Mesenchymal stem cell (in vitro differentiated cells and primary cell): Measurements from ENCODE around the gene TOM1L2.

Experiments
- DNase-seq: peaks from one replicate; pipeline ENCODE4 v3.0.0-alpha.2; 2013
- H2AFZ ChIP-seq: one replicate; pipeline ENCODE4 v1.6.1; 2013; ENCODE audit warnings: low read depth, mild to moderate bottlenecking, control low read depth, inconsistent platforms, low read length, moderate library complexity
- H2AK5ac ChIP-seq: 2 replicates; pipeline ENCODE4 v1.6.1; 2013; ENCODE audit warnings: low read length, moderate library complexity, mild to moderate bottlenecking, inconsistent platforms; ENCODE audit not compliant: severe bottlenecking
- H2BK120ac ChIP-seq: one replicate; pipeline ENCODE4 v1.6.1; 2013; ENCODE audit warnings: low read depth, mild to moderate bottlenecking, inconsistent platforms, low read length, moderate library complexity
- H2BK12ac ChIP-seq, 2 experiments: one replicate each; pipeline ENCODE4 v1.6.1; 2013; ENCODE audit warnings: inconsistent platforms in 2 of 2, low read length in 2 of 2, mild to moderate bottlenecking in 2 of 2, moderate library complexity in 2 of 2, control low read depth in 1 of 2
- H2BK15ac ChIP-seq: one replicate; pipeline ENCODE4 v1.6.1; 2013; ENCODE audit warnings: mild to moderate bottlenecking, low read depth, inconsistent platforms; ENCODE audit not compliant: poor library complexity, severe bottlenecking
- H2BK5ac ChIP-seq: 2 replicates; pipeline ENCODE4 v1.6.1; 2013; ENCODE audit warnings: low read depth, mild to moderate bottlenecking, low read length, control low read depth, inconsistent platforms; ENCODE audit not compliant: poor library complexity, severe bottlenecking
- H3K14ac ChIP-seq, 2 experiments: one replicate each; pipeline ENCODE4 v1.6.1; 2013; ENCODE audit warnings: inconsistent platforms in 2 of 2, low read length in 2 of 2, control low read depth in 1 of 2, mild to moderate bottlenecking in 1 of 2, moderate library complexity in 1 of 2
- H3K18ac ChIP-seq, 2 experiments: one replicate each; pipeline ENCODE4 v1.6.1; 2013; ENCODE audit warnings: inconsistent platforms in 2 of 2, low read length in 2 of 2, control low read depth in 1 of 2, low read depth in 1 of 2, mild to moderate bottlenecking in 1 of 2
- H3K23ac ChIP-seq, 2 experiments: one replicate each; pipeline ENCODE4 v1.6.1; 2013; ENCODE audit warnings: inconsistent platforms in 2 of 2, low read length in 2 of 2, mild to moderate bottlenecking in 2 of 2, moderate library complexity in 2 of 2, control low read depth in 1 of 2
- H3K27ac ChIP-seq: 2 replicates; pipeline ENCODE4 v1.5.1; 2013; ENCODE audit warnings: mild to moderate bottlenecking, moderate library complexity, low read length, control low read depth, inconsistent platforms; ENCODE audit not compliant: poor library complexity, severe bottlenecking
- H3K27me3 ChIP-seq, 2 experiments: 2 replicates each; pipeline versions ENCODE4 v1.6.1 to v1.7.0; 2013; ENCODE audit warnings: low read length in 2 of 2, mild to moderate bottlenecking in 2 of 2, moderate library complexity in 2 of 2, control low read depth in 1 of 2, inconsistent platforms in 1 of 2; ENCODE audit not compliant: control insufficient read depth in 1 of 2, insufficient read depth in 1 of 2
- H3K36me3 ChIP-seq, 2 experiments: 2 replicates each; pipeline versions ENCODE4 v1.6.1 to v1.7.0; 2013; ENCODE audit warnings: low read length in 2 of 2, control low read depth in 1 of 2, inconsistent platforms in 1 of 2, low read depth in 1 of 2, mild to moderate bottlenecking in 1 of 2; ENCODE audit not compliant: insufficient read depth in 2 of 2, control insufficient read depth in 1 of 2
- H3K4ac ChIP-seq, 2 experiments: one replicate each; pipeline ENCODE4 v1.6.1; 2013; ENCODE audit warnings: inconsistent platforms in 2 of 2, low read length in 2 of 2, mild to moderate bottlenecking in 2 of 2, moderate library complexity in 2 of 2, control low read depth in 1 of 2, low read depth in 1 of 2
- H3K4me1 ChIP-seq: 2 replicates; pipeline ENCODE4 v1.6.1; 2013; ENCODE audit warnings: low read depth, low read length, control low read depth; ENCODE audit not compliant: control insufficient read depth, insufficient read depth
- H3K4me2 ChIP-seq: 2 replicates; pipeline ENCODE4 v1.6.1; 2013; ENCODE audit warnings: low read length, mild to moderate bottlenecking, inconsistent platforms; ENCODE audit not compliant: poor library complexity, severe bottlenecking
- H3K4me3 ChIP-seq, 2 experiments: 2 replicates each; pipeline versions ENCODE4 v1.5.1 to v1.7.0; 2013; ENCODE audit warnings: low read length in 2 of 2, mild to moderate bottlenecking in 2 of 2, control low read depth in 1 of 2, low read depth in 1 of 2; ENCODE audit not compliant: insufficient read depth in 1 of 2
- H3K79me1 ChIP-seq: replicated peaks from 2 replicates; pipeline ENCODE4 v1.6.1; 2013; ENCODE audit warnings: mild to moderate bottlenecking, control low read depth, low read length, inconsistent platforms; ENCODE audit not compliant: poor library complexity, severe bottlenecking
- H3K9ac ChIP-seq: 2 replicates; pipeline ENCODE4 v1.7.0; 2013; ENCODE audit warnings: mild to moderate bottlenecking, low read length, moderate library complexity
- H3K9me3 ChIP-seq: 2 replicates; pipeline ENCODE4 v1.7.0; 2013; ENCODE audit warnings: mild to moderate bottlenecking, low read length; ENCODE audit not compliant: control insufficient read depth
- H4K8ac ChIP-seq: one replicate; pipeline ENCODE4 v1.6.1; 2013; ENCODE audit warnings: inconsistent platforms, mild to moderate bottlenecking, low read length, moderate library complexity
- H4K91ac ChIP-seq: one replicate; pipeline ENCODE4 v1.6.1; 2013; ENCODE audit warnings: mild to moderate bottlenecking, low read length, inconsistent platforms
- WGBS: methylation state at CpG from one replicate; pipeline ENCODE4 v1.1.7; 2013; ENCODE audit warnings: mixed read lengths; 5-methylcytosine and 5-hydroxymethylcytosine counted together

The TOM1L2 gene

GRCh38 chr17:17872547-17873345 is 99.5 kb downstream of the TOM1L2 start:
- DNase-seq, result peak; percentile 82
- 92% methylated on average over 9 of the region's 9 CpGs for WGBS
- Histone ChIP-seq H3K36me3 (peaks cover 28 to 44% of the 10 kb centered on the region in 2 experiments), H3K27me3 (no peaks in the 10 kb centered on the region), H3K4ac (peak overlapping the region in 1 of 2 experiments; percentile 64), H4K8ac (peak overlapping the region; percentile 9), H3K9ac (peak overlapping the region; percentile 17), H3K4me3 (no peak overlapping the region), H2BK120ac (no peak overlapping the region), H2AK5ac (no peak overlapping the region), H4K91ac (peak overlapping the region; percentile 16), H3K4me2 (no peak overlapping the region), H3K79me1 (peaks cover 4% of the 10 kb centered on the region), H2BK5ac (no peak overlapping the region), H3K4me1 (peaks cover 22% of the 10 kb centered on the region), H3K18ac (peak overlapping the region; percentile 40 to 76), H2BK15ac (no peak overlapping the region), H3K14ac (peak overlapping the region in 1 of 2 experiments; percentile 80), H3K27ac (no peak overlapping the region), H2BK12ac (peak overlapping the region; percentile 25 to 66), H3K23ac (peak overlapping the region in 1 of 2 experiments; percentile 10), H3K9me3 (peaks cover 3% of the 10 kb centered on the region), H2AFZ (no peak overlapping the region)

- H2BK12ac ChIP-seq, result no peak overlapping the region
- H4K91ac ChIP-seq, result no peak overlapping the region
- no peak overlapping the region for H3K4me2 ChIP-seq
- H3K27ac ChIP-seq, result no peak overlapping the region
- no peak overlapping the region for H2AFZ ChIP-seq
- no peak overlapping the region for H2BK5ac ChIP-seq
- H2BK15ac ChIP-seq, result no peak overlapping the region
- no peak overlapping the region for H2BK120ac ChIP-seq
- H3K4me1 ChIP-seq, result peaks cover 15% of the 10 kb centered on the region
- peak overlapping the region; percentile 17 for H3K9ac ChIP-seq
- DNase-seq, result peak; percentile 57
- H2AK5ac ChIP-seq, result no peak overlapping the region
- peaks cover 37 to 45% of the 10 kb centered on the region in 2 experiments for H3K36me3 ChIP-seq
- no peak overlapping the region for H4K8ac ChIP-seq
- no peak overlapping the region for H3K4me3 ChIP-seq
- no peaks in the 10 kb centered on the region for H3K27me3 ChIP-seq
- H3K23ac ChIP-seq, result no peak overlapping the region
- no peak overlapping the region for H3K14ac ChIP-seq
- H3K4ac ChIP-seq, result no peak overlapping the region
- peaks cover 3% of the 10 kb centered on the region for H3K9me3 ChIP-seq
- 61% methylated on average over 2 of the region's 3 CpGs for WGBS
- peaks cover 4% of the 10 kb centered on the region for H3K79me1 ChIP-seq
- no peak overlapping the region for H3K18ac ChIP-seq
These were observed 100.3 kb downstream of the TOM1L2 start for GRCh38 chr17:17871913-17872312.

- Histone ChIP-seq H3K9ac (no peak overlapping the region), H2AFZ (no peak overlapping the region), H3K4me1 (peaks cover 10% of the 10 kb centered on the region), H3K79me1 (peaks cover 6% of the 10 kb centered on the region), H4K8ac (peak overlapping the region; percentile 17), H3K23ac (no peak overlapping the region), H3K27me3 (no peaks in the 10 kb centered on the region), H4K91ac (peak overlapping the region; percentile 34), H2BK120ac (no peak overlapping the region), H3K4me3 (no peak overlapping the region), H2BK5ac (no peak overlapping the region), H3K18ac (peak overlapping the region in 1 of 2 experiments; percentile 22), H3K4me2 (no peak overlapping the region), H2BK15ac (peak overlapping the region; percentile 63), H3K9me3 (peaks cover 3% of the 10 kb centered on the region), H2BK12ac (no peak overlapping the region), H3K36me3 (peaks cover 35 to 44% of the 10 kb centered on the region in 2 experiments), H2AK5ac (no peak overlapping the region), H3K4ac (peak overlapping the region in 1 of 2 experiments; percentile 2), H3K27ac (no peak overlapping the region), H3K14ac (no peak overlapping the region)
- WGBS, result 83% methylated on average over 6 of the region's 6 CpGs
- no peak for DNase-seq
These were observed 102.0 kb downstream of the TOM1L2 start for GRCh38 chr17:17870247-17870646.

GRCh38 chr17:17868641-17869522 is 103.3 kb downstream of the TOM1L2 start:
- H3K14ac ChIP-seq, result peak overlapping the region in 1 of 2 experiments; percentile 66
- no peak overlapping the region for H2AFZ ChIP-seq
- no peak overlapping the region for H2BK5ac ChIP-seq
- H3K27ac ChIP-seq, result no peak overlapping the region
- H2AK5ac ChIP-seq, result no peak overlapping the region
- H3K23ac ChIP-seq, result no peak overlapping the region
- no peak overlapping the region for H3K4me2 ChIP-seq
- peak overlapping the region in 1 of 2 experiments; percentile 80 for H2BK12ac ChIP-seq
- H3K9me3 ChIP-seq, result no peaks in the 10 kb centered on the region
- H2BK120ac ChIP-seq, result no peak overlapping the region
- H4K8ac ChIP-seq, result no peak overlapping the region
- H3K9ac ChIP-seq, result peak overlapping the region; percentile 54
- H4K91ac ChIP-seq, result no peak overlapping the region
- peak; percentile 97 for DNase-seq
- H3K27me3 ChIP-seq, result no peaks in the 10 kb centered on the region
- H3K18ac ChIP-seq, result peak overlapping the region in 1 of 2 experiments; percentile 69
- H3K79me1 ChIP-seq, result peaks cover 6% of the 10 kb centered on the region
- 11% methylated on average over 18 of the region's 18 CpGs for WGBS
- H3K4me1 ChIP-seq, result peaks cover 6% of the 10 kb centered on the region
- no peak overlapping the region for H3K4me3 ChIP-seq
- peaks cover 39 to 43% of the 10 kb centered on the region in 2 experiments for H3K36me3 ChIP-seq
- no peak overlapping the region for H3K4ac ChIP-seq
- no peak overlapping the region for H2BK15ac ChIP-seq
